ACC112 (cell line): ENCODE data around the gene CEP152.

Source experiments
- H2AFZ ChIP-seq: fragments of 200-600 bp; sonication (generic); one replicate; pipeline ENCODE4 v1.6.0; 2017; ENCODE audit warnings: antibody characterized with exemption, low read length; ENCODE audit not compliant: unreplicated experiment
- H3K27ac ChIP-seq: fragments of 200-600 bp; sonication (generic); 2 replicates; pipeline ENCODE4 v1.5.1; 2014; ENCODE audit warnings: low read depth, mild to moderate bottlenecking, antibody characterized with exemption, low read length, moderate library complexity
- H3K27me3 ChIP-seq: fragments of 200-600 bp; sonication (generic); 2 replicates; pipeline ENCODE4 v1.6.1; 2014; ENCODE audit warnings: mild to moderate bottlenecking, antibody characterized with exemption, low read length, moderate library complexity, mixed read lengths; ENCODE audit not compliant: insufficient read depth
- H3K36me3 ChIP-seq: fragments of 200-600 bp; sonication (generic); 2 replicates; pipeline ENCODE4 v1.6.1; 2016; ENCODE audit warnings: mild to moderate bottlenecking, antibody characterized with exemption, low read length, moderate library complexity, mixed read lengths; ENCODE audit not compliant: insufficient read depth
- H3K4me1 ChIP-seq: fragments of 200-600 bp; sonication (generic); one replicate; pipeline ENCODE4 v1.6.1; 2016; ENCODE audit warnings: low read length, mixed read lengths; ENCODE audit not compliant: insufficient read depth, unreplicated experiment, control insufficient read depth
- H3K4me3 ChIP-seq: fragments of 200-600 bp; sonication (generic); 2 replicates; pipeline ENCODE4 v1.5.1; 2014; ENCODE audit warnings: mild to moderate bottlenecking, low read depth, low read length
- H3K79me2 ChIP-seq: fragments of 200-600 bp; sonication (generic); one replicate; pipeline ENCODE4 v1.6.0; 2016; ENCODE audit warnings: low read length; ENCODE audit not compliant: control insufficient read depth, unreplicated experiment, insufficient read depth

Gene CEP152

DNA sequence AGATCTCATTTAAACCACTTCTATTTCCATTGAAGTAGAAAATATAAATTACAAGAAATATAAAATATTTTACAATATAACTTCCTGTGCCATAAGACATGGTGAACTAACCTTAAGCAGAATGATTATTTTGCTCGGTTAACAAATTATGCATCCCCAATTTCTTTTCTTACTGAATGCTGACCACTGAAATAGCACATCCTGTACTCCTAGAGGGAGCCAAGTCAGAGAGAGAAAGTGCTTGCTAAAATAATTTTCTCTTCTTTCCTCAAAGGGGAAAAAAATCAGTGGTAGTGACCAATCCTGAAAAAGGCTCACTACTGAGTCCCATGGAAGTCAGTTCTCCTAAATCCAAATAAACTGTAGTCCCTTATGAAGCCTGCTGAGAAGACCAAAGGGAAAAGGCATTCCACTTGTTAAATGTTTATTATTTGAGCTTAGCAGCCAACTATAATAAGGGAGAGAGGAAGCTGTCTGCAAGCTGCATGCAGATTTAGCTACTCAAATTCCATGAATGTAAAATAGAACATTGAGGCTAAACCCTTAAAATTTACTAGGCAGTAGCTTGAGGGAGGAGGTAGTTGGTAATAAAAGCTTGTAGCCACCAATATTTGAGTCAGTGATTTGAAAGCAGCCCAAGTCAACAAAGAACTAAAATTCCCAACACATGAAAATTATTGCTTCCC is 33.1 kb downstream of the CEP152 start:
- H3K27me3 ChIP-seq = no peaks in the 10 kb centered on the region

DNA sequence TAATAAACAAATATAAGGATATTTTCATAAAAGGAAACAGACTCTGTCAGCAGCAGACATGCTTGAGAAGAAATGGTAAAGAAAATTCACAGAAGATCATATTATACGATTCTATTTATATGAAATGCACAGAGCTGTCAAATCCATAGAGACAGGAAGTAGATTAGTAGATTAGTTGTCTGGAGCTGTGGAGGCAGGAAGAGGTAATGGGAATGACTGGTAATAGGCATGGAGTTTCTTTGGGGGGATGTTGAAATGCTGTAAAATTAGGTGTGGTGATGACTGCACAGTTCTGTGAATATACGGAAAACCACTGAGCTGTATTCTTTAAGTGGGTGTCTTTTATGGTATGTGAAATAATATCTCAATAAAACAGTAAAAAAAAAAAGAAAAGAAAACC is 35.3 kb downstream of the CEP152 start:
- Histone ChIP-seq H3K79me2 (no peaks in the 10 kb centered on the region), H3K27me3 (no peaks in the 10 kb centered on the region), H3K4me3 (no peak overlapping the region), H3K36me3 (peaks cover 19% of the 10 kb centered on the region), H3K27ac (no peak overlapping the region), H2AFZ (no peak overlapping the region), H3K4me1 (peaks cover 29% of the 10 kb centered on the region)

More for the DNA sequence above, 33.1 kb downstream of the CEP152 start:
- Histone ChIP-seq H3K36me3 (peaks cover 31% of the 10 kb centered on the region), H3K4me3 (no peak overlapping the region), H2AFZ (no peak overlapping the region), H3K4me1 (peaks cover 16% of the 10 kb centered on the region), H3K79me2 (no peaks in the 10 kb centered on the region), H3K27ac (no peak overlapping the region)

DNA sequence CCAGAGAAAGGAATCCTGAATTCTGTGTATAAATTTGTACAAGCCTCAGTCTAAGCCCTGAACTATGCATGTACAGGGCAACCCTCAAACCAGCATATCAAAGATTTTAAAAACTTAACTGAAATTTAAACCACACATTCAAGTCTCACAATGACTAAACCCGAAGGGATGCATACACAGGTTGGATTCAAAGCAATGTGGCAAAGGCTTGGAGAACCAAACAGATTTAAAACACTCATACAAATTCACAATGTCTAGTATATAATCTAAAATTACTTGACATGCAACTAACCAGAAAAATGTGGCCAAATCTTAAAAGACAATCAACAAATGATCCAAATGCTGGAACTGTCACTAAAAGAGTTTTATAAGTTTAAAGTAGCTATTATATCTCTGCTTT is 36.4 kb downstream of the CEP152 start:
- H3K27ac ChIP-seq = no peak overlapping the region
- H3K79me2 ChIP-seq = no peaks in the 10 kb centered on the region
- H2AFZ ChIP-seq = no peak overlapping the region
- H3K27me3 ChIP-seq = no peaks in the 10 kb centered on the region
- H3K4me3 ChIP-seq = no peak overlapping the region
- H3K4me1 ChIP-seq = peaks cover 31% of the 10 kb centered on the region
- H3K36me3 ChIP-seq = peaks cover 22% of the 10 kb centered on the region; the same call in 1 of the 2 replicates

DNA sequence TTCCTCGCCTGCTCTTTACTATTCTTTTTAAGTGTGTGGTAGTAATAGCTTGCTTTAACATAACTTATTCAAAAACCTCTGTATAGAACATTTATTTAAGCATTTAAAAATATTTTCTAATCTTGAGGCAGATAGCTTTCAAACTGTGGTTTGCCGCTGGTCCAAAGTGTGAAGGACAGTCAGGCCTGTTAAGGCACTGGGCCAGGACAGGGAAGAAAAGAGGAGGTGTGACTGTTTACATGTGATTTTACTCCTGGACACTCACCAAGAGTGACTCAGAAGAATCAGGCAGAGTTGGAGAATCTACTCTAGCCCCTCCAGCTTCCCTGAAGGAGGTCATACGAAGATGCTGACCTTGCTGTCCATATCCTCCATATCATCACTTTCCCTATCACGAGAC is 44.7 kb downstream of the CEP152 start:
- Histone ChIP-seq H3K36me3 (peaks cover 28% of the 10 kb centered on the region), H3K4me1 (peaks cover 8% of the 10 kb centered on the region), H3K27me3 (no peaks in the 10 kb centered on the region), H2AFZ (no peak overlapping the region), H3K79me2 (no peaks in the 10 kb centered on the region), H3K27ac (no peak overlapping the region), H3K4me3 (no peak overlapping the region)

DNA sequence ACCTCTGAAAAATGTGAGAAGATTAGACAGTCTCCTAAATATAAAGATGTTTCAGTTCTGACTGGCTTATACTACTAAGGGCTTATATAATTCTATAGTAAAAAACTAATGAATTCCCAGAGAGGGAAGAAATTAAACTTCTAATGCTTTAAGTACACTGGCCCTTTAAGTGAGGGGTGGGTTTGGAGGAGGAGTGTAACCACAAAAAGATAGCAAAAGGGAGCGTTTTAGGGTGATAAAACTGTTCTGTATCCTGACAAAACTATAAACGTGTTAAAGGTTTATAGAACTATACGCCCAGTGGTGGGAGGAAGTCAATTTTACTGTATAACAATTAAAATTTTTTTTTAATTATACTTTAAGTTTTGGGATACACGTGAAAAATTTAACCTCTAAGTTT is 45.8 kb downstream of the CEP152 start:
- peaks cover 25% of the 10 kb centered on the region for H3K36me3 ChIP-seq
- H3K79me2 ChIP-seq = no peaks in the 10 kb centered on the region
- no peak overlapping the region for H3K4me3 ChIP-seq
- H3K27ac ChIP-seq = no peak overlapping the region
- H2AFZ ChIP-seq = no peak overlapping the region
- H3K4me1 ChIP-seq = no peaks in the 10 kb centered on the region
- no peaks in the 10 kb centered on the region for H3K27me3 ChIP-seq

DNA sequence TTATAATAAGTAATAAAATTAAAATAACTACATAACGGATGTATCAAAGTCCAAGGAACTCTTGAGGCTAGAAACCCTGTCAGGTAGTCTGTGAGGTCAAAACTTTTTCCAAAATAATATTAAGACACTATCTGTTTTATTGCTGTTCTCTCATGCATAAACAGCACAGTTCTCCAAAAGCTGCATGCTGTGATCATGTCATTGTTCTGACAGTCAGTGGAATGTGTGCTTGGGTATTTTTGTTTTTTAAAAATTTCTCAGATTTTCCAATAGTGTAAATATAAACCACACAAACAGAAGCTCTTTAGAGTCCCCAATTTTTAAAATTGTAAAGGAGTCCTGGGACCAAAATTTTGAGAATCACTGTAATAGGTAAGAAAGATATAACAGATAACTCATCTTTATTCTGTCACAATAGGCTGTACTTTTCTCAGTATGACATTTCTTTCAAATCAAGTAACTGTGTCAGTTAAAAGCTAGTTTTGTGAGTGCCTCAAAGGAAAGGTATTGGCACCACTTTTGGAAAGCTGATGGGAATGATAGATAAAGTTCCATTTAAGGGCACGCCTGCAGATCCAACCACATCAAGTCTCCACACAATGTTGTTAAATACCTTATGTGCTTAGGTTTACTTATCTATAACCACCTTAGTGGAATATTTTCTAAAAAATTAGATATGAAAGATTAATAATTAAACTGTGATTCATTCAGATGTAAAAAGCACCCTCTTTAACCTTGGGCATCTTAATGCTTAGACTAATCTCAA is 49.3 kb downstream of the CEP152 start:
- Histone ChIP-seq H3K27ac (no peak overlapping the region), H3K79me2 (no peaks in the 10 kb centered on the region), H3K27me3 (no peaks in the 10 kb centered on the region), H3K4me1 (no peaks in the 10 kb centered on the region), H3K36me3 (peaks cover 24% of the 10 kb centered on the region), H3K4me3 (no peak overlapping the region), H2AFZ (no peak overlapping the region)

DNA sequence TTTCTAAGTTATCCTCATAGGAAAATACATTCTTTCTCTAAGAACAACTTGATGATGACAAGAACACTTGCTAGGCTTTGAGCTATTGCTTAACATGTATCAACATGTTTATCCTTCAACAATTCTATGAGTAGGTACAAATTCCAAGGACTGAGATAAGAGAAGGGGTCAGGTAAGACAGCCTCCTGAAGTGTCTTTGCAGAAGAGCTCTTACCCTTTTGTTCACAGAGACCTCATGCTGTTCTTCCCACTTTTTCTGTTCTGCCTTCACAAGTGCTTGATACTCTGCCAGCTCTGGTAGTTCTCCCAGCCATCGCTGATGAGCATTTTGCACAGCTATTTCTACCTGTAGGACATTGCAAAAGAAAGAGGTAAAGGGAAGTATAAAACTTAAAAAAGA is 50.9 kb downstream of the CEP152 start:
- Histone ChIP-seq H3K27ac (no peak overlapping the region), H3K27me3 (no peaks in the 10 kb centered on the region), H3K4me1 (no peaks in the 10 kb centered on the region), H3K79me2 (no peaks in the 10 kb centered on the region), H2AFZ (no peak overlapping the region), H3K4me3 (no peak overlapping the region), H3K36me3 (peaks cover 19% of the 10 kb centered on the region)

DNA sequence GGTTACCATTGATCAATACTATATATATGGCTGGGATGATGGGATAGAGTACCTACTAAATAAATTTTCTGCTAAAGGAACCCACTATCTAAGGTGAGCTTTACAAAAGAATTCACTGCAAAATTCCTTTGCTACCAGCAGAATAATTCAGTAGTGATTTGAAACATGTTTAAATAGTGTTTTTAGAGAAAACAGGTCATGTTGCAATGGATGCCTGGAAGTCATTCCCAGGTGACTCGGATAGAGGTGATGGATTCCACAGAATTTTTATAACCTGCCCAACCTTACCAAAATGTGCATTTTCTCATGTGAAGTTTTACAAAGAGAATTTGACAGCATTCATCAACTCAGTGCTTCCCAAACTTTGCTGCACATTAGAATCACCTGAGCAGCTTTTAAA is 53.2 kb downstream of the CEP152 start:
- H3K36me3 ChIP-seq = peaks cover 17% of the 10 kb centered on the region
- no peak overlapping the region for H3K4me3 ChIP-seq
- H3K79me2 ChIP-seq = no peaks in the 10 kb centered on the region
- H3K4me1 ChIP-seq = no peaks in the 10 kb centered on the region
- H2AFZ ChIP-seq = no peak overlapping the region
- no peak overlapping the region for H3K27ac ChIP-seq
- H3K27me3 ChIP-seq = no peaks in the 10 kb centered on the region

DNA sequence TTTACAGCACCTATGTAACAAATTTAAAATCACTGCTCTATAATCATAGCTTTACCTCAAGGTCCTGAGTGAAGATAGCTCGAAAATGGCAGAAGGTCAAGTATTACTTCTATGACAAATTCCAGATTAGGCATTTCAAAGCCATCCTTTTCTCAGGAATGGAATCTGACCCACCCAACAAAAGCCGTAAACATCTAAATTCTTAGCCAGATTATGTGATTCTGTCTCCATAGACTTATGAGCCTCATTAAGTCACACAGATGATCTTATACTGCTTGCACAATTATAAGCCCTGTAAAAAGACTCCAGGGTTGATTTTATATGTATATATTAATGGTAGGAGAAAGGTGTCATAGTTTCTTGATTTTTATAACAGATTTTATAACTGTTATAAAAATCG is 56.9 kb downstream of the CEP152 start:
- Histone ChIP-seq H3K4me3 (no peak overlapping the region), H3K36me3 (peaks cover 17% of the 10 kb centered on the region), H3K79me2 (no peaks in the 10 kb centered on the region), H3K27ac (no peak overlapping the region), H2AFZ (no peak overlapping the region), H3K4me1 (no peaks in the 10 kb centered on the region), H3K27me3 (no peaks in the 10 kb centered on the region)

DNA sequence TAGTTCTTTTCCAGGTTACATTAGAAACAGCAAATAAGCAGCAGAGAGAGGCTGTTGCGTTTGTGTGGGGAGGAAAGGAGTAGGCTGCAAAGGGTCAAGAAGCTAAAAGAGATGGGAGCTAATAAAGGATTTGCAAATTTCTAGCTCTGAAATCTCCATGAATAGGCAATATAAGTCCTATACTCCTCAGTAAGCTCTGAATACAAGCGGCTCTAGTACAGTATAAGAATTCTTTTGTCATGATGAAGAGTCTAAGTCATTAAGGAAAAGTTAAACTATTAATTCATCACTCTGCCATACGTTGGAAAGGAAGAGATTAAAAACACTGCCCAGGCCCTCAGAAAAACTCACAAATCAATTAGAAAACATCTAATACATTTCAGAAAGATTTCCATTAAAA is 59.3 kb downstream of the CEP152 start:
- H3K27me3 ChIP-seq = no peaks in the 10 kb centered on the region
- H3K4me1 ChIP-seq = peaks cover 5% of the 10 kb centered on the region
- peaks cover 26% of the 10 kb centered on the region for H3K36me3 ChIP-seq
- no peak overlapping the region for H3K4me3 ChIP-seq
- no peak overlapping the region for H3K27ac ChIP-seq
- no peak overlapping the region for H2AFZ ChIP-seq
- H3K79me2 ChIP-seq = no peaks in the 10 kb centered on the region

DNA sequence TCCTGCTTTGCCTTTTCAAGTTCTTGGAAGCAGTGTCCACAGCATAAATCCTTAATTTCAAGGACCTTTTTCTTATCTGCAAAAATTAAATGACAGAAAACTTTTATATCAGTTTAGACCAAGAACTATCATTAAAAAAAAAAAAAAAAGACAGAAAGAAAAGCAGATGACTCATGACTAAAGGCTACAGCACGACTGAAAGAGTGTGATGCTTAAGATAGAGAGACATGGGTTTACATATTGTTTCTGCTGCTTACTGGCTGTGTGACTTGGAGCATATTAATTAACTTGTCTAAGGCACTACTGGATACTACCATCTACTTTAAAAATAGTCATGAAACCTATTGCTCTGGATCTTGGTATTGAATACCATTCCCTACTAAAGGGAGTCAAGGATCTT is 62.3 kb downstream of the CEP152 start:
- H3K79me2 ChIP-seq = no peaks in the 10 kb centered on the region
- H3K4me1 ChIP-seq = peaks cover 5% of the 10 kb centered on the region
- H2AFZ ChIP-seq = no peak overlapping the region
- no peaks in the 10 kb centered on the region for H3K27me3 ChIP-seq
- peaks cover 20% of the 10 kb centered on the region for H3K36me3 ChIP-seq
- no peak overlapping the region for H3K27ac ChIP-seq
- H3K4me3 ChIP-seq = no peak overlapping the region
